Fibroblast of mammary gland (primary cell): Measurements from ENCODE around the gene B4GALT5.

Source experiments
- DNase-seq: peaks from one replicate; pipeline ENCODE4 v3.0.0-alpha.2; 2010; ENCODE audit warnings: low read depth
- H3K4me3 ChIP-seq: 2 replicates; pipeline ENCODE4 v1.5.1; 2011; ENCODE audit warnings: low read depth, mild to moderate bottlenecking, low read length, moderate library complexity; ENCODE audit not compliant: control insufficient read depth
- TF ChIP-seq, protein P1 (sequence below): conservative IDR thresholded peaks from 2 replicates; pipeline ENCODE4 v1.5.1; 2011; ENCODE audit warnings: low read depth, low read length, inconsistent platforms; ENCODE audit not compliant: control insufficient read depth, insufficient read depth

The B4GALT5 gene

DNA sequence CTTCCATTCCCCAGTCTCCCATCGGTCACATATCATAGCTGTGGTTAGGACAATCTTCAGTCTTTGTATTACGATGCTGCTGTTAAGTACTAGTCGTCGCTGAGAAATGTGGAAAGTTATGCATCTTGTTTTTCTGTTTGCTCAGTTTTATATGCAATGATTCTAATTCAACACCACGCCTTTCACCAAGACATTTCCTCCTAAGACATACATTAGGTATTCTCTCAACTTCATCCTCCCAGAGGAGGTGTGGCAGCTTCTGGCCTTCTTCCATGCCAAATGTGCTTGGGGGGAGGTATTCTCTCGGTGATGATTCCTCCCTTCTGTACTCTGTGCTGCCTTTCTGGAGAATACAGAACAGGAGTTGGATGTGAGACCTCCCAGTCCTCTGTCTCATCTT, 66.1 kb downstream of the B4GALT5 start:
- TF ChIP-seq, protein P1, sequence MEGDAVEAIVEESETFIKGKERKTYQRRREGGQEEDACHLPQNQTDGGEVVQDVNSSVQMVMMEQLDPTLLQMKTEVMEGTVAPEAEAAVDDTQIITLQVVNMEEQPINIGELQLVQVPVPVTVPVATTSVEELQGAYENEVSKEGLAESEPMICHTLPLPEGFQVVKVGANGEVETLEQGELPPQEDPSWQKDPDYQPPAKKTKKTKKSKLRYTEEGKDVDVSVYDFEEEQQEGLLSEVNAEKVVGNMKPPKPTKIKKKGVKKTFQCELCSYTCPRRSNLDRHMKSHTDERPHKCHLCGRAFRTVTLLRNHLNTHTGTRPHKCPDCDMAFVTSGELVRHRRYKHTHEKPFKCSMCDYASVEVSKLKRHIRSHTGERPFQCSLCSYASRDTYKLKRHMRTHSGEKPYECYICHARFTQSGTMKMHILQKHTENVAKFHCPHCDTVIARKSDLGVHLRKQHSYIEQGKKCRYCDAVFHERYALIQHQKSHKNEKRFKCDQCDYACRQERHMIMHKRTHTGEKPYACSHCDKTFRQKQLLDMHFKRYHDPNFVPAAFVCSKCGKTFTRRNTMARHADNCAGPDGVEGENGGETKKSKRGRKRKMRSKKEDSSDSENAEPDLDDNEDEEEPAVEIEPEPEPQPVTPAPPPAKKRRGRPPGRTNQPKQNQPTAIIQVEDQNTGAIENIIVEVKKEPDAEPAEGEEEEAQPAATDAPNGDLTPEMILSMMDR, result no peak
- no peak for DNase-seq
- H3K4me3 ChIP-seq, result no peak overlapping the region

DNA sequence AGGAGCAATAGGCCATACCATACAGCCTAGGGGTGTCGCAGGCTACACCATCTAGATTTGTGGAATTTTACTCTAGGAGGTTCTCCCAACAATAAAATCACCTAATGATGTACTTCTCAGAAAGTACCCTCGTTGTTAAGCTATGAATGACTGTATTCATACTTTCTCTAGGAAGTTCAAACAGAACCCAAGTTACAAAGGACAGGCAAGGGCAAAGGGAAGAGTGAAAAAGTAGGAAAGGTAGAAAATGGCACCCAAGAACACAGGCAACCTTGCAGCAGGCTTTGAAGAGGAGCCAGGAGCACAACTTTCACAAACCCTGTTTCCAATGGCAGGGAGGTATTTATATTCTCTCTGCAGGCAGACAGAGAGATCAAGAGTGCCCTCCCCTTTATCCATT, 67.2 kb downstream of the B4GALT5 start:
- no peak for DNase-seq
- no peak overlapping the region for H3K4me3 ChIP-seq
- TF ChIP-seq, protein P1, result no peak

DNA sequence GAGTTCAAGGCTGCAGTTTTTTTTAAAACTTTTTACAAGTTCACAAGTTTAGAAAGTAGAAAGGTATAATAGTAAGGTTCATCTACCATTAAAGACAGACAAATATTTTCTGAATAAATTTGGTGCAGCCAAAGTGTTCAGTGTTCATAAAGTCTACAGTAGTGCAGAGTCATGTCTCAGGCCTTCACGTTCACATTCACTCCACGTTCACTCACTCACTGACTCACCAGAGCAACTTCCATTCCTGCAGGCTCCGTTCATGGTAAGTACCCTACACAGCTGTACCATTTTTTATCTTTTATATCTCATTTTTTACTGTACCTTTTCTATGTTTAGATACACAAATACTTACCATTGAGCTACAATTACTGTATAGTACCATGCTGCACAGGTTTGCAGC, 67.6 kb downstream of the B4GALT5 start:
- DNase-seq, result peak; percentile 57
- no peak overlapping the region for H3K4me3 ChIP-seq
- TF ChIP-seq, protein P1, result no peak

DNA sequence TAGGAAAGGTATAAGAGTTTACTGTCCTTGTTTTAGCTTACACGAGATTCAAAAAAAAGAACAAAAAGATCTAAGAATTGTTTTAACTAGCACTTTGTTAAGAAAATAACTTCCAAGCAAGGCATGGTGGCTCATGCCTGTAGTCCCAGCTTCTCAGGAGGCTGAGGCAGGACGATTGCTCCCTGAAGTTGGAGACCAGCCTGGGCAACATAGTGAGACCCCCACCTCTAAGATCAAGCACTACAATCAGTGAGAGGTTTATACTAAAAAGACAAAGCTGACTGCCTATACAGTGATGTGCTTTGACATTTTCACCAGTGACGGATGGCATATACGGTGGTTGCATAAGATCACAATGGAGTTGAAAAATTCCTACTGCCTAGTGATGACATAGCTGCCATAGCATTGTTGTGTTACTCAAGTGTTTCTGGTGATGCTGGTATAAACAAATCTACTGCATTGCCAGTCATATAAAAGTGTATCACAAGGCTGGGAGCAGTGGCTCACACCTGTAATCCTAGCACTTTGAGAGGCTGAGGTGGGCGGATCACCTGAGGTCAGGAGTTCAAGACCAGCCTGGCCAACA, 68.6 kb downstream of the B4GALT5 start:
- DNase-seq, result no peak
- H3K4me3 ChIP-seq, result no peak overlapping the region
- TF ChIP-seq, protein P1, result no peak

DNA sequence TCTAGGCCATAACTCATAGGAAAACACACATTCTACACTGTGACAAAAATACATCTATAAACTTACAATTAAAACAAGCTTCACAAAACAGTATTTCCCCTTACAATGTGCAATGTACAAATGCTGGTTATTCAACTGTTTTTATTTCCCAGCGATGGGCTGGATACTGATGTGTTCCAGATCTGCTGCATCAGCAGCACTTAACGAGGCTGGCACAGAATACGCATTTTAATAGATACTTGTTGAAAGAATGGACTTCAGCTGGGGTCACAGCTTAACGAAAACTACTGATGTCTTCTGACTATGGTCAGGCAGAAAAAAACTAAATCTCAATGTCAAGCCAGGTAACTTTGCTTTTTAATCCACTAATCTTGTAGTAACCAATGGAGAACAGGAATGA, 70.9 kb downstream of the B4GALT5 start:
- TF ChIP-seq, protein P1, result no peak
- DNase-seq, result no peak
- no peak overlapping the region for H3K4me3 ChIP-seq

DNA sequence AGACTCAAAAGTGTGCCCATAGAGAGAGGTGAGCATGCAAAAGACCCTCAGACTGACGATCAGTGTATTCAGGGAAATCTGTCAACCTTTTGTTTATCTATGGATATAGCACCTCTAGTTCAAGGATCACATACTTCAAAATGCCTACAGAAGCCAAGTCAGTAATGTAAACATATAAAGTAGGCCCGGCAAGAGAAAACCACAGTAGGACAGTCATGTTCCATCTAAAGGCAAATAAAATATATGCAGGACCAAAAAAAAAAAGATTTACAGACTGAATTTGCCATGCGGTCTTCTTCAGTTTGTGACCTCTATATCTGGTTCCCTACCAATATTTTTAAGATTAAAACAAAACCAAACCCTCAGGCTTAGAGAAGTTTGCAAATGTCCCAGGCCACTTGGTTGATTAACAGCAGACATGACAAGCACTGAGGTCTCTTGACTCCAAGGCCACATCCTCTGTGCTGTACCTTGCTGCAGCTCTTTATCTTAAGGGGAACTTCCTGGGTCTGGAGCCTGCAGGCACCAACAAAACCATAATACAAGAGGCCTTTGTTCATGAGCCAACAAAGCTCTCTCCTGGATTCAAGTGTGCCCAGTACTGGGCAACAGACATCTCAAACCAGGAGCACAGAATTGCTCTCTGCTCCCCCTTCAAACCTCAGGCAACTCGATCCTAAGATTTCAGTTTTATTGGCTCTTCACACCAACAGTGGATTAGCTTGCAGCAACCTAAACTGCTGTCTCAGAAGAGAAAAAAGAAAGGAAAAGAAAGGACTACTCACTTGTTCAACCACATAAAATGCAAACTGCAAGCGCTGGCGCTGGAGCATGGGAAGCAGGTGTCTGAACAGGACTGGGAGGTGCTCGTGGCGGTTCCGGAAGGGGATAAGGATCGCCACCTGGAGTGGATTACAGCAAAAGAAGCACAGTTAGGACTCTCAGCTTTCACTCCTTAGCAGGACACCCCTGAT, 71.7 kb downstream of the B4GALT5 start:
- TF ChIP-seq, protein P1, result no peak
- no peak for DNase-seq
- no peak overlapping the region for H3K4me3 ChIP-seq
